ENCODE measurements around the gene MYLK4.

MYLK4 gene

GRCh38 chr6:2732503-2733089 is 18.1 kb downstream of the MYLK4 start:
- Mint-ChIP-seq H3K4me1 (ENCODE audit: low read depth in 2 of 2) (no peaks in the 10 kb centered on the region), H3K9me3 (no peaks in the 10 kb centered on the region), H3K27ac (no peak overlapping the region), H3K27me3 (peaks cover 19 to 23% of the 10 kb centered on the region in 2 donors), H3K36me3 (ENCODE audit: insufficient read depth) (no peaks in the 10 kb centered on the region), H3K4me3 (no peak overlapping the region)
- DNase-seq: no peak
- no peak for ATAC-seq (replicated peaks)

GRCh38 chr6:2731281-2731909 is 19.3 kb downstream of the MYLK4 start:
- H3K27ac Mint-ChIP-seq: no peak overlapping the region
- H3K4me3 Mint-ChIP-seq: no peak overlapping the region
- H3K9me3 Mint-ChIP-seq: no peaks in the 10 kb centered on the region
- no peaks in the 10 kb centered on the region for H3K4me1 Mint-ChIP-seq (ENCODE audit: low read depth in 2 of 2)
- peaks cover 19 to 23% of the 10 kb centered on the region in 2 donors for H3K27me3 Mint-ChIP-seq
- ATAC-seq (replicated peaks) (no peak), DNase-seq (no peak)
- H3K36me3 Mint-ChIP-seq (ENCODE audit: insufficient read depth): no peaks in the 10 kb centered on the region

GRCh38 chr6:2730353-2731107 is 20.2 kb downstream of the MYLK4 start:
- Mint-ChIP-seq H3K27ac (no peak overlapping the region), H3K36me3 (ENCODE audit: insufficient read depth) (no peaks in the 10 kb centered on the region), H3K27me3 (peaks cover 19 to 23% of the 10 kb centered on the region in 2 donors), H3K9me3 (no peaks in the 10 kb centered on the region), H3K4me1 (ENCODE audit: low read depth in 2 of 2) (no peaks in the 10 kb centered on the region), H3K4me3 (no peak overlapping the region)
- DNase-seq (no peak), ATAC-seq (replicated peaks) (no peak)

- Mint-ChIP-seq H3K4me1 (ENCODE audit: low read depth in 2 of 2) (no peaks in the 10 kb centered on the region), H3K9me3 (no peaks in the 10 kb centered on the region), H3K36me3 (ENCODE audit: insufficient read depth) (no peaks in the 10 kb centered on the region), H3K27ac (no peak overlapping the region), H3K27me3 (peaks cover 19 to 23% of the 10 kb centered on the region in 2 donors), H3K4me3 (no peak overlapping the region)
- ATAC-seq (replicated peaks): no peak
- DNase-seq: no peak
Observed at GRCh38 chr6:2729921-2730320, 20.8 kb downstream of the MYLK4 start.

GRCh38 chr6:2725999-2726567 is 24.6 kb downstream of the MYLK4 start:
- ATAC-seq (replicated peaks) (no peak), DNase-seq (no peak)
- no peaks in the 10 kb centered on the region for H3K9me3 Mint-ChIP-seq
- H3K4me3 Mint-ChIP-seq: no peak overlapping the region
- no peaks in the 10 kb centered on the region for H3K36me3 Mint-ChIP-seq (ENCODE audit: insufficient read depth)
- H3K4me1 Mint-ChIP-seq (ENCODE audit: low read depth in 2 of 2): no peaks in the 10 kb centered on the region
- H3K27ac Mint-ChIP-seq: no peak overlapping the region
- H3K27me3 Mint-ChIP-seq: peaks cover 15 to 21% of the 10 kb centered on the region in 2 donors

GRCh38 chr6:2725364-2725988 is 25.2 kb downstream of the MYLK4 start:
- Mint-ChIP-seq H3K27me3 (peaks cover 15 to 22% of the 10 kb centered on the region in 2 donors), H3K36me3 (ENCODE audit: insufficient read depth) (no peaks in the 10 kb centered on the region), H3K9me3 (no peaks in the 10 kb centered on the region), H3K4me1 (ENCODE audit: low read depth in 2 of 2) (no peaks in the 10 kb centered on the region), H3K4me3 (no peak overlapping the region), H3K27ac (no peak overlapping the region)
- DNase-seq (no peak), ATAC-seq (replicated peaks) (no peak)

- Mint-ChIP-seq H3K27ac (no peak overlapping the region), H3K4me3 (no peak overlapping the region), H3K4me1 (ENCODE audit: low read depth in 2 of 2) (no peaks in the 10 kb centered on the region), H3K9me3 (no peaks in the 10 kb centered on the region), H3K36me3 (ENCODE audit: insufficient read depth) (no peaks in the 10 kb centered on the region), H3K27me3 (peaks cover 0 to 13% of the 10 kb centered on the region in 2 donors)
- DNase-seq: no peak
- ATAC-seq (replicated peaks): no peak
Observed at GRCh38 chr6:2721219-2721618, 29.5 kb downstream of the MYLK4 start.

- H3K4me3 Mint-ChIP-seq: no peak overlapping the region
- peaks cover 4 to 8% of the 10 kb centered on the region in 2 donors for H3K27me3 Mint-ChIP-seq
- no peak overlapping the region for H3K27ac Mint-ChIP-seq
- no peaks in the 10 kb centered on the region for H3K4me1 Mint-ChIP-seq (ENCODE audit: low read depth in 2 of 2)
- no peak for ATAC-seq (replicated peaks)
- DNase-seq: no peak
- H3K9me3 Mint-ChIP-seq: no peaks in the 10 kb centered on the region
- H3K36me3 Mint-ChIP-seq (ENCODE audit: insufficient read depth): no peaks in the 10 kb centered on the region
Observed at GRCh38 chr6:2719093-2719455, 31.6 kb downstream of the MYLK4 start.

- Mint-ChIP-seq H3K36me3 (ENCODE audit: insufficient read depth) (no peaks in the 10 kb centered on the region), H3K4me3 (no peak overlapping the region), H3K27ac (no peak overlapping the region), H3K27me3 (peaks cover 7 to 10% of the 10 kb centered on the region in 2 donors), H3K9me3 (no peaks in the 10 kb centered on the region), H3K4me1 (ENCODE audit: low read depth in 2 of 2) (no peaks in the 10 kb centered on the region)
- DNase-seq (no peak), ATAC-seq (replicated peaks) (no peak)
Observed at GRCh38 chr6:2718334-2719092, 32.2 kb downstream of the MYLK4 start.

GRCh38 chr6:2716936-2717700 is 33.6 kb downstream of the MYLK4 start:
- DNase-seq: no peak
- H3K9me3 Mint-ChIP-seq: no peaks in the 10 kb centered on the region
- no peak overlapping the region for H3K4me3 Mint-ChIP-seq
- ATAC-seq (replicated peaks): no peak
- no peaks in the 10 kb centered on the region for H3K4me1 Mint-ChIP-seq (ENCODE audit: low read depth in 2 of 2)
- H3K27me3 Mint-ChIP-seq: peaks cover 11 to 24% of the 10 kb centered on the region in 2 donors
- H3K27ac Mint-ChIP-seq: no peak overlapping the region
- no peaks in the 10 kb centered on the region for H3K36me3 Mint-ChIP-seq (ENCODE audit: insufficient read depth)

GRCh38 chr6:2715737-2716136 is 35.0 kb downstream of the MYLK4 start:
- ATAC-seq (replicated peaks) (no peak), DNase-seq (no peak)
- Mint-ChIP-seq H3K36me3 (ENCODE audit: insufficient read depth) (no peaks in the 10 kb centered on the region), H3K27ac (no peak overlapping the region), H3K4me1 (ENCODE audit: low read depth in 2 of 2) (no peaks in the 10 kb centered on the region), H3K9me3 (no peaks in the 10 kb centered on the region), H3K27me3 (peaks cover 13 to 29% of the 10 kb centered on the region in 2 donors), H3K4me3 (no peak overlapping the region)

- H3K27ac Mint-ChIP-seq: no peak overlapping the region
- H3K9me3 Mint-ChIP-seq: no peaks in the 10 kb centered on the region
- H3K4me3 Mint-ChIP-seq: no peak overlapping the region
- H3K27me3 Mint-ChIP-seq: peaks cover 22 to 44% of the 10 kb centered on the region in 2 donors
- H3K4me1 Mint-ChIP-seq (ENCODE audit: low read depth in 2 of 2): no peaks in the 10 kb centered on the region
- DNase-seq: no peak
- no peaks in the 10 kb centered on the region for H3K36me3 Mint-ChIP-seq (ENCODE audit: insufficient read depth)
- ATAC-seq (replicated peaks): no peak
Observed at GRCh38 chr6:2714111-2714895, 36.4 kb downstream of the MYLK4 start.

Data from effector memory CD8-positive, alpha-beta T cell (primary cell).